HepG2 (cell line): ENCODE data around the gene CEP76. TPM values are rescaled to one million over a fixed set of nuclear protein-coding genes. Genes with fewer than 3 reads are reported as not detected.

Experiments
- ATAC-seq: fragments of 200-7000 bp; cut with Tn5 transposase; 3 replicates; pipeline ENCODE4 v1.9.1; 2020; ENCODE audit warnings: mild to moderate bottlenecking, moderate library complexity
- BruUV-seq: library from RNA; stranded (reverse); fragments of 400-500 nt; replicated peaks from 2 replicates; lab custom pipeline; 2021; lab: Mats Ljungman, UMichigan
- CTCF ChIA-PET: fragments of 300-600 bp; formaldehyde crosslinking; extraction: SDS; loops from one replicate; lab custom pipeline; 2021; ENCODE audit warnings: low total read pairs, inconsistent platforms, low intra/inter-chr PET ratio; lab: Yijun Ruan, JAX
- POLR2A ChIA-PET: fragments of 350-600 bp; sonication (Branson Sonifier 250); formaldehyde crosslinking; loops from one replicate; lab custom pipeline; 2020; ENCODE audit warnings: antibody characterized with exemption, inconsistent platforms; lab: Yijun Ruan, JAX
- DNase-seq: peaks from one replicate; pipeline ENCODE4 v3.0.0-alpha.2; 2015; ENCODE audit warnings: low spot score
- FAIRE-seq: peaks from 3 replicates; lab custom pipeline; 2011; peaks lifted over from hg19 to GRCh38; lab: Jason Lieb, UNC
- H2AFZ ChIP-seq: one replicate; pipeline ENCODE4 v1.6.1; 2011; ENCODE audit warnings: low read length, inconsistent platforms
- H3K27ac ChIP-seq: fragments of 300-600 bp; 3 replicates; pipeline ENCODE4 v1.8.0; 2011; ENCODE audit warnings: mixed run types, mild to moderate bottlenecking, mixed read lengths, low read length, inconsistent platforms; ENCODE audit not compliant: insufficient read depth; ENCODE audit errors: extremely low read length
- H3K27me3 ChIP-seq, 2 experiments: fragments of 200-600 bp in 1 of 2; 2 replicates in 1 of 2; 3 replicates in 1 of 2; pipeline versions ENCODE4 v1.6.0 to v1.8.0; 2011; ENCODE audit warnings: low read length in 2 of 2, mild to moderate bottlenecking in 2 of 2, moderate library complexity in 2 of 2, inconsistent platforms in 1 of 2; ENCODE audit not compliant: insufficient read depth in 2 of 2, control insufficient read depth in 1 of 2
- H3K36me3 ChIP-seq, 2 experiments: fragments of 200-600 bp in 1 of 2; replicated peaks in 1 of 2; 2 replicates in 1 of 2; 3 replicates in 1 of 2; pipeline versions ENCODE4 v1.5.1 to v1.8.0; 2011; ENCODE audit warnings: low read length in 2 of 2, inconsistent platforms in 1 of 2; ENCODE audit not compliant: insufficient read depth in 2 of 2, control insufficient read depth in 1 of 2
- H3K4me1 ChIP-seq: 2 replicates; pipeline ENCODE4 v1.5.1; 2012; ENCODE audit warnings: low read length, inconsistent platforms; ENCODE audit not compliant: insufficient read depth
- H3K4me2 ChIP-seq: 2 replicates; pipeline ENCODE4 v1.6.0; 2011; ENCODE audit warnings: low read depth, low read length, inconsistent platforms
- H3K4me3 ChIP-seq, 3 experiments: fragments of 200-600 bp in 1 of 3; sonication (generic), shearing (Covaris generic) in 1 of 3; replicated peaks in 1 of 3; 2 replicates each; pipeline ENCODE4 v1.5.1; 2011 to 2016; ENCODE audit warnings: low read length in 3 of 3, inconsistent platforms in 2 of 3, low read depth in 2 of 3, mild to moderate bottlenecking in 2 of 3, control low read depth in 1 of 3, mixed read lengths in 1 of 3; ENCODE audit not compliant: insufficient read depth in 1 of 3
- H3K79me2 ChIP-seq: one replicate; pipeline ENCODE4 v1.6.1; 2011; ENCODE audit warnings: low read length, inconsistent platforms; ENCODE audit not compliant: insufficient read depth
- H3K9ac ChIP-seq: 2 replicates; pipeline ENCODE4 v1.6.0; 2011; ENCODE audit warnings: mild to moderate bottlenecking, low read depth, low read length, inconsistent platforms; ENCODE audit not compliant: insufficient read depth
- H3K9me3 ChIP-seq: 2 replicates; pipeline ENCODE4 v1.5.1; 2012; ENCODE audit warnings: mild to moderate bottlenecking, low read length
- H4K20me1 ChIP-seq: 2 replicates; pipeline ENCODE4 v1.6.0; 2011; ENCODE audit warnings: inconsistent platforms, mild to moderate bottlenecking, low read length, moderate library complexity; ENCODE audit not compliant: insufficient read depth
- KLF12 ChIP-seq: sonication (generic); formaldehyde crosslinking; IDR thresholded peaks from 2 replicates; pipeline ENCODE4 v1.4.0; 2020; ENCODE audit warnings: missing genetic modification reagents, borderline replicate concordance
- NRL ChIP-seq: sonication (generic); formaldehyde crosslinking; IDR thresholded peaks from 2 replicates; pipeline ENCODE4 v1.5.0; 2020; ENCODE audit warnings: missing genetic modification reagents, mild to moderate bottlenecking, moderate library complexity, borderline replicate concordance
- PAF1 ChIP-seq: IDR thresholded peaks from 2 replicates; pipeline ENCODE4 v1.6.1; 2016; ENCODE audit warnings: missing genetic modification reagents, missing compliant biosample characterization
- WGBS: methylation state at CpG from one replicate; pipeline ENCODE4 v1.1.6; 2017; ENCODE audit warnings: low lambda C conversion rate; 5-methylcytosine and 5-hydroxymethylcytosine counted together
- in situ Hi-C: cut with HindIII; loops from 2 replicates; pipeline ENCODE4 v1.10.0; 2017; ENCODE audit warnings: low pct_unique_long_range_greater_than_20kb; ENCODE audit not compliant: extremely low pct_ligation_motif_present
- intact Hi-C: fragments of 100-400 bp; cut with micrococcal nuclease; formaldehyde crosslinking; loops from one replicate; pipeline ENCODE4 v1.10.0; 2022; ENCODE audit not compliant: unreplicated experiment
- polyA plus RNA-seq, 8 experiments: library from polyadenylated mRNA; depleted of rRNA in 3 of 8; stranded (reverse) in 7 of 8; unstranded in 1 of 8; fragments of >200 nt; fragmentation: Illumina TruSeq in 4 of 8; extraction: Trizol in 4 of 8; gene quantifications; 2 replicates each; pipeline versions ENCODE4 v1.2.1 to v1.2.3, GENCODE V29; 2011 to 2016; ENCODE audit warnings: low read depth in 4 of 8, missing spikeins in 1 of 8, mixed read lengths in 1 of 8; ENCODE audit not compliant: insufficient read depth in 1 of 8
- total RNA-seq, 5 experiments: library from RNA; depleted of rRNA; stranded (reverse); fragments of >200 nt; fragmentation: Illumina TruSeq; extraction: Trizol; gene quantifications; 2 replicates each; pipeline ENCODE4 v1.2.3, GENCODE V29; 2016; ENCODE audit warnings: low read depth in 1 of 5
- TF ChIP-seq, protein P1 (sequence below): sonication (generic); formaldehyde crosslinking; IDR thresholded peaks from 2 replicates; pipeline ENCODE4 v1.9.0; 2021; ENCODE audit warnings: missing genetic modification reagents, borderline replicate concordance
- TF ChIP-seq, protein P2 (sequence below): sonication (generic); formaldehyde crosslinking; IDR thresholded peaks from 2 replicates; pipeline ENCODE4 v1.4.0; 2020; ENCODE audit warnings: missing genetic modification reagents
- TF ChIP-seq, protein P3 (sequence below): sonication (generic); formaldehyde crosslinking; IDR thresholded peaks from 2 replicates; pipeline ENCODE4 v1.5.1; 2020; ENCODE audit warnings: missing genetic modification reagents, mild to moderate bottlenecking, borderline replicate concordance

Gene CEP76
- total and polyA plus RNA-seq, 2 of the 13 experiments (the other 11 are each of a cell fraction or from before 2014, with no cell fraction given): 13.9 to 15.1 TPM

DNA sequence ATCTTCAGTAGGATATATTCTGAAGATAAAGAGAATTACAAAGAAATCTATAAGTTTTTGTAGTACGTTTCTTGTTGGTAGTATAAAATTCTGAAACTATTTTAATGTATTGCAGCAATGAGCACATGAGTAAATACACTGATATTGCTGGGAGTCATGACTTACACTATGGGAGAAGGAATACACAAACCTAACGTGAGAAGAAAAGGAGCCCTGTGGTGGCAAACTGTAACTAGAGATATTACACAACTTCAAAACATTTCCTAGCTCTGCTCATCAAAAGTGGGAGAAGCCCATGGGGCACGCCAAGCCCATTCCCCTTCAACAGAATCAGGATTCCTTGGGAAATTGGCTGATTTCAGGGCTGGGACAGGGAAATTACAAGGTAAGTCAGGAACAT is 65.1 kb downstream of the CEP76 start:
- intact Hi-C loops: no loop called here
- H3K4me2 ChIP-seq: no peak overlapping the region
- in situ Hi-C loops: no loop called here
- no peaks in the 10 kb centered on the region for H3K27me3 ChIP-seq
- WGBS: 90% methylated on average over 3 of the region's 3 CpGs
- H3K4me1 ChIP-seq: peaks cover 19% of the 10 kb centered on the region
- H3K4me3 ChIP-seq: no peak overlapping the region
- ATAC-seq: no peak
- no peak for FAIRE-seq
- no peaks in the 10 kb centered on the region for H3K9me3 ChIP-seq
- BruUV-seq: no TSS peak
- no peak overlapping the region for H3K27ac ChIP-seq
- no peak overlapping the region for H3K9ac ChIP-seq
- CTCF ChIA-PET: no interaction called here
- H3K36me3 ChIP-seq: no peaks in the 10 kb centered on the region
- no peaks in the 10 kb centered on the region for H4K20me1 ChIP-seq
- no peak overlapping the region for H2AFZ ChIP-seq
- POLR2A ChIA-PET: no interaction called here
- no peak for DNase-seq
- TF ChIP-seq PAF1 (CRISPR knock-in tag) (no peak), NRL (CRISPR knock-in tag) (no peak), KLF12 (CRISPR knock-in tag) (no peak)
- TF ChIP-seq, protein P1, sequence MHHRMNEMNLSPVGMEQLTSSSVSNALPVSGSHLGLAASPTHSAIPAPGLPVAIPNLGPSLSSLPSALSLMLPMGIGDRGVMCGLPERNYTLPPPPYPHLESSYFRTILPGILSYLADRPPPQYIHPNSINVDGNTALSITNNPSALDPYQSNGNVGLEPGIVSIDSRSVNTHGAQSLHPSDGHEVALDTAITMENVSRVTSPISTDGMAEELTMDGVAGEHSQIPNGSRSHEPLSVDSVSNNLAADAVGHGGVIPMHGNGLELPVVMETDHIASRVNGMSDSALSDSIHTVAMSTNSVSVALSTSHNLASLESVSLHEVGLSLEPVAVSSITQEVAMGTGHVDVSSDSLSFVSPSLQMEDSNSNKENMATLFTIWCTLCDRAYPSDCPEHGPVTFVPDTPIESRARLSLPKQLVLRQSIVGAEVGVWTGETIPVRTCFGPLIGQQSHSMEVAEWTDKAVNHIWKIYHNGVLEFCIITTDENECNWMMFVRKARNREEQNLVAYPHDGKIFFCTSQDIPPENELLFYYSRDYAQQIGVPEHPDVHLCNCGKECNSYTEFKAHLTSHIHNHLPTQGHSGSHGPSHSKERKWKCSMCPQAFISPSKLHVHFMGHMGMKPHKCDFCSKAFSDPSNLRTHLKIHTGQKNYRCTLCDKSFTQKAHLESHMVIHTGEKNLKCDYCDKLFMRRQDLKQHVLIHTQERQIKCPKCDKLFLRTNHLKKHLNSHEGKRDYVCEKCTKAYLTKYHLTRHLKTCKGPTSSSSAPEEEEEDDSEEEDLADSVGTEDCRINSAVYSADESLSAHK: no peak
- TF ChIP-seq, protein P2, sequence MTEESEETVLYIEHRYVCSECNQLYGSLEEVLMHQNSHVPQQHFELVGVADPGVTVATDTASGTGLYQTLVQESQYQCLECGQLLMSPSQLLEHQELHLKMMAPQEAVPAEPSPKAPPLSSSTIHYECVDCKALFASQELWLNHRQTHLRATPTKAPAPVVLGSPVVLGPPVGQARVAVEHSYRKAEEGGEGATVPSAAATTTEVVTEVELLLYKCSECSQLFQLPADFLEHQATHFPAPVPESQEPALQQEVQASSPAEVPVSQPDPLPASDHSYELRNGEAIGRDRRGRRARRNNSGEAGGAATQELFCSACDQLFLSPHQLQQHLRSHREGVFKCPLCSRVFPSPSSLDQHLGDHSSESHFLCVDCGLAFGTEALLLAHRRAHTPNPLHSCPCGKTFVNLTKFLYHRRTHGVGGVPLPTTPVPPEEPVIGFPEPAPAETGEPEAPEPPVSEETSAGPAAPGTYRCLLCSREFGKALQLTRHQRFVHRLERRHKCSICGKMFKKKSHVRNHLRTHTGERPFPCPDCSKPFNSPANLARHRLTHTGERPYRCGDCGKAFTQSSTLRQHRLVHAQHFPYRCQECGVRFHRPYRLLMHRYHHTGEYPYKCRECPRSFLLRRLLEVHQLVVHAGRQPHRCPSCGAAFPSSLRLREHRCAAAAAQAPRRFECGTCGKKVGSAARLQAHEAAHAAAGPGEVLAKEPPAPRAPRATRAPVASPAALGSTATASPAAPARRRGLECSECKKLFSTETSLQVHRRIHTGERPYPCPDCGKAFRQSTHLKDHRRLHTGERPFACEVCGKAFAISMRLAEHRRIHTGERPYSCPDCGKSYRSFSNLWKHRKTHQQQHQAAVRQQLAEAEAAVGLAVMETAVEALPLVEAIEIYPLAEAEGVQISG: no peak
- TF ChIP-seq, protein P3, sequence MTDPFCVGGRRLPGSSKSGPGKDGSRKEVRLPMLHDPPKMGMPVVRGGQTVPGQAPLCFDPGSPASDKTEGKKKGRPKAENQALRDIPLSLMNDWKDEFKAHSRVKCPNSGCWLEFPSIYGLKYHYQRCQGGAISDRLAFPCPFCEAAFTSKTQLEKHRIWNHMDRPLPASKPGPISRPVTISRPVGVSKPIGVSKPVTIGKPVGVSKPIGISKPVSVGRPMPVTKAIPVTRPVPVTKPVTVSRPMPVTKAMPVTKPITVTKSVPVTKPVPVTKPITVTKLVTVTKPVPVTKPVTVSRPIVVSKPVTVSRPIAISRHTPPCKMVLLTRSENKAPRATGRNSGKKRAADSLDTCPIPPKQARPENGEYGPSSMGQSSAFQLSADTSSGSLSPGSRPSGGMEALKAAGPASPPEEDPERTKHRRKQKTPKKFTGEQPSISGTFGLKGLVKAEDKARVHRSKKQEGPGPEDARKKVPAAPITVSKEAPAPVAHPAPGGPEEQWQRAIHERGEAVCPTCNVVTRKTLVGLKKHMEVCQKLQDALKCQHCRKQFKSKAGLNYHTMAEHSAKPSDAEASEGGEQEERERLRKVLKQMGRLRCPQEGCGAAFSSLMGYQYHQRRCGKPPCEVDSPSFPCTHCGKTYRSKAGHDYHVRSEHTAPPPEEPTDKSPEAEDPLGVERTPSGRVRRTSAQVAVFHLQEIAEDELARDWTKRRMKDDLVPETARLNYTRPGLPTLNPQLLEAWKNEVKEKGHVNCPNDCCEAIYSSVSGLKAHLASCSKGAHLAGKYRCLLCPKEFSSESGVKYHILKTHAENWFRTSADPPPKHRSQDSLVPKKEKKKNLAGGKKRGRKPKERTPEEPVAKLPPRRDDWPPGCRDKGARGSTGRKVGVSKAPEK (CRISPR knock-in tag): no peak
- TF ChIP-seq, all 625 proteins: peak for 0
- H3K79me2 ChIP-seq: peaks cover 4% of the 10 kb centered on the region
